Stimulated activated CD8-positive, alpha-beta memory T cell treated with anti-CD3 and anti-CD28 coated beads, Interleukin-15, amount 100 ng/mL, for 48 hours (primary cell): ENCODE data around the gene PGM5.
"Not testable (repeated sequence)": the region's sequence is repeated elsewhere in the genome, so short reads cannot be mapped to it uniquely, and the experiment has no call there.

Experiments used
- DNase-seq, 2 donors: peaks; one replicate each; pipeline ENCODE4 v3.0.0-alpha.2; 2020; ENCODE audit warnings: low read depth in 2 of 2

The PGM5 gene

GRCh38 chr9:68356380-68357118, at the start of gene PGM5:
TSS of gene PGM5 (plus strand) at chr9:68356611. CDS start at chr9:68357128, 517 bp downstream.
- DNase-seq, result not testable (repeated sequence)

GRCh38 chr9:68307127-68307526, 49.3 kb upstream of the PGM5 start:
- DNase-seq, result not testable (repeated sequence)

- DNase-seq, result not testable (repeated sequence)
Measured at GRCh38 chr9:68307654-68308053, 48.8 kb upstream of the PGM5 start.

GRCh38 chr9:68311208-68311607, 45.2 kb upstream of the PGM5 start:
- not testable (repeated sequence) for DNase-seq

GRCh38 chr9:68318209-68318608, 38.2 kb upstream of the PGM5 start:
- not testable (repeated sequence) for DNase-seq

DNA sequence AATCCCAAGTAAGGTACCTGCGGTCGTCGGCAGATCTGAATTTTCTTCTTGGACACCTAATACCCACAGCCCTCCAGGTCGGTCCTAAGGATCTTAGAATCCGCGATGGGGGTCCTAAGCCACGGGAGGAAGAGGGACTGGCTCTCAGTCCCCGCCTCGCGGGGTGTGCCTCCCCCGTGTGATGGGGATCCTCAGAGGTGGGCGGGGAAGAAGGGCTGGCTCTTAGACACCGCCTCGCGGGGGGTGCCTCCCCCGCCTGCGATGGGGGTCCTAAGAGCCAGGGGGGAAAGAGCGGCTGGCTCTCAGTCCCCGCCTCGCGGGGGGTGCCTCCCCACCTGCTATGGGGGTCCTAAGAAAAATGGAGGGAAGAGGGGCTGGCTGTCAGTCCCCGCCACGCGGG, 32.7 kb upstream of the PGM5 start:
- DNase-seq, result not testable (repeated sequence)

DNA sequence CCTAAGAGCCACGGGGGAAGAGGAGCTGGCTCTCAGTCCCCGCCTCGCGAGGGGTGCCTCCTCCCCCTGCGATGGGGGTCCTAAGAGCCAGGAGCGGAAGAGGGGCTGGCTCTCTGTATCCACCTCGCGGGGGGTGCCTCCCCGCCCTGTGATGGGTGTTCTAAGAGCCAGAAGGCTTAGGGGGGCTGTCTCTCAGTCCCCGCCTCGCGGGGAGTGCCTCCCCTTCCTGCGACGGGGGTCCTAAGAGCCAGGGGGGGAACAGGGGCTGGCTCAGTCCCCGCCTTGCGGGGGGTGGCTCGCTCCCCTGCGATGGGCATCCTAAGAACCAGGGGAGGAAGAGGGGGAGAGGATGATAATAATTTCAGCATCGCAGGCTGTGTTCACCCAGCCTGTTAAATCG, 31.9 kb upstream of the PGM5 start:
- DNase-seq, result not testable (repeated sequence)

- not testable (repeated sequence) for DNase-seq
Measured at GRCh38 chr9:68329106-68329505, 27.3 kb upstream of the PGM5 start.

- not testable (repeated sequence) for DNase-seq
Measured at GRCh38 chr9:68330531-68331173, 25.8 kb upstream of the PGM5 start.

GRCh38 chr9:68332122-68332521, 24.3 kb upstream of the PGM5 start:
- DNase-seq, result not testable (repeated sequence)

- DNase-seq, result not testable (repeated sequence)
Measured at GRCh38 chr9:68335935-68336334, 20.5 kb upstream of the PGM5 start.

DNA sequence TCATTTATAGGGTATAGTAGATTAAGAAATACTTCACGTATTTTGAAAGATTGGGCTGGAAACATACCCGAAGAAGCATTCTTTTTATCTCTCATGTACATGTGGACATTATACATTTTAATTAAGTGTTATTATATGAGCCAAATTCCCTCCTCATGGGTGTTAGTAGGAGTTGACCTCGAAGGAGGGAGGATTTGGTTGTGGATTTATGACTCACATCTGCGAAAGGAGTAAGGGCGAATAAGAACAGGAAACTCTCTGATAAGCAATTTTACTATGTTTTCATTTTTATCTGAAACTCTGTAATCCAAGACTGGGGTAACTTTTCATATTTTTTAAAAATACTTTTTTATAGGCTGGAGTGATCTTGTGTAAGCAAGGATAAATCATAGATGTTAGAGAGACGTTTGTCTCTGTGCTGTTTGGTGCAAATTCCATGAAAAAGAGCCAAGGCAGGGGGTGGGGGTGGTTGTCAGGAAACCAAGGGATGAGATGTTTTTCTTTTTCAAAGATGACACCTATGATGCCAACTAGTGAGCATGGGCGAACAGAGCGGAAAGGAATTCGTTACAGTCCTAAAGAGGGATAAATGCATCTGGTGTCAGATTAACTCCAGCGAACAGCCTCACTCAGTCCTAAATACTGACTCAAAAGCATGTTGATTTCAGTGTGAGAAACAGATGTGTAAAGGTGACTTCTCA, 19.6 kb upstream of the PGM5 start:
- DNase-seq, result not testable (repeated sequence)

DNA sequence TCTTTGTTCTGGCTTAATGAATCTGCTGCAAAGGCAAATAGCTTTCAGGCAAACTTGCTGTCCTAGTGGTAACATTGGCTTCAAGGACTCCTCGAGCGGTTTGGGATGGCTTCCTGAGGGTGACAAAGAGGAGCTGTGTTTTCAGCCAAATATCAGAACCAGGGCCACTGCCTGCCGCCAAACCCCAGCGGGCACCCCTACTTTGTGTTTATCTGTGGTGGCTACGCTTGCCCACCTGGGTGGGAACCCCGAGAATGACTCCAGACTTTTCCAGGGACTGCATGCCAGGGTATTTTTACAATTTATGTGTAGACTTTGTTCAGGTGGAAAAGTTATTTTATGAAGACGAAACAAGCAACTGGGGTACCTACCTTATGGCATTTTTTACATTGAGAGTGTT, 18.4 kb upstream of the PGM5 start:
- DNase-seq, result not testable (repeated sequence)

GRCh38 chr9:68342265-68343025, 14.0 kb upstream of the PGM5 start:
- DNase-seq, result not testable (repeated sequence)

- DNase-seq, result not testable (repeated sequence)
Measured at GRCh38 chr9:68343242-68343641, 13.2 kb upstream of the PGM5 start.

DNA sequence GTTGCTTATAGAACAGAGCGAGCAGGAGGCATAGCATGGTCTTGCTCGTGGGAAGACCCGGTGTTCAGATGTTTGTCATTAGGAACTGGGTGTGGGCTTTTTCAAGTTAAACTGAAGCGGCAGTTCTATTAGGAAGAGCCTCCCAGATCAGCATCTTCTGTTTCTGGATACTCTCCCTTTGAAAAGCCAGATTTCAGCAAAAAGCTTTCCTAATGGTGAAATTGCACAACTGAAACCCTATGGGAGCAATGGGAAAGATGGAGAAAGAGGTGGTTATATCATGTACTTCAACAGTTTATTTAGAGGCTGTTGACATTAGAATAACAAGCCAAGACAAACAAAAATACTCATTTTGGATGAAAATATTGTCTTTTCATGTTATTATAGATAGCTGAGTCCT, 12.4 kb upstream of the PGM5 start:
- DNase-seq, result not testable (repeated sequence)

DNA sequence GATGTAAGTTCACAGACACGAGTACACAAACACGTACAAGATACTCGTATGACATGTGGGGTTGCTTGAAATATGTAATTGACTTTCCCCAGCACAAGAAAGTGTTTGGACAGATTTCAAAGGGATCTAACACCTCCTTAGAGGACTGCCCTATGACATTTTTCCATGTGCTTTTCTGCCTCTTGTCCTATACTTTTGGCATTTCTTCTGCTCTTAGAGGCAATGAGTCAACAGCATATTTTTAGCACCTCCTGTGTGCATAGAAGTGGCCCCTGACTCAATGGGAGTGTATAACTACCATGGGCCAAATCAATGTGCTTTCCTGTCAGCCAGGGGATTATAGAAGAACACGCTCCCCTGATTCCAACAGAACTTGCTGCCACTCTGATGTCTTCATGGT, 4.7 kb upstream of the PGM5 start:
- not testable (repeated sequence) for DNase-seq

DNA sequence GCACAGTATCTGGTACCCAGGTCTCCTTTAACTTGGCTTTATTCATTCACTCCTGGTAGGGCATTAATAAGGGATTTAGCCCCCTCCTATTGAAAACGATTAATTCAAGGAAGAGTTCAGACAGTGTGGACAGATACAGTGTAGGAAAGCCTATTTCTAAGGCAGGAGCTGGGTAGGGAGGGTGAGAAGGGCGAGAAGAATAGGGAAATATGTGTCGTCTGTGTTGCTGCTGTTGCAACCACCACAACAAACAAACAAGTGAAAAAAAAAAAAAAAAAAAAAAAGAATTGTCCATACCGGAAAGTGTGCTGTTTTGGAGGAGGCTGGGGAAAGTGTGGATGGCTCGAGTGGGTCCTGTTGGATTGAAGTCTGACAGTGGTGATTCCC, 425 bp upstream of the PGM5 start:
- not testable (repeated sequence) for DNase-seq

GRCh38 chr9:68357119-68357714, 806 bp downstream of the PGM5 start:
- DNase-seq, result not testable (repeated sequence)

DNA sequence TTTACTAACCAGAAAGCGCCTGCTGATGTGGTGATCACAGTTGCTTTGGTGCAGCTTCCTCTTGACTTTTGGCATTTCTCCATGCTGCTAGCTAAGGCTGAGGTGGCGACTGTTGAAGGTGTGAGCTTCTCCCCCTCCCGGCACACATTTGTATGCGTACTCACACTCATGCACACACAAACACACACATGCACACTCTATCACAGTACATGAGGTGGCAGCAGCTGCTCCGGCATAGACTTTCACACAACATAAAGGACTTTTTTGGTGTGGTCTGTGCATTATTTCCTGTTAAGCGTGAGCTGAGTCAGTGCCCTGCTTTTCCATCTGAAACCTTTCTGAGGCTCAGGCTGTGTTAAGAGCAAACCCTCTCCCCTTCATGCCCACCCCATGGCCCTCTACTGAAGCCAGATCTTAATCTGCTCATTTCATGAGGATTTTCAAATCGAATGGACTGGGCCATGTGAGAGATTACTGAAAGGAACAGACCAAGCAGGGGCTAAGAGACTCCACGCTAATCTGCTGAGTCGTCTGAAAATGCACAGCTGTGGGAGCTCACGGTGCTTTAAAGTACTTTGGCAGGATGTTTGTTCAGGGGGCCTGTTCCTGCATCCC, 10.6 kb downstream of the PGM5 start:
- not testable (repeated sequence) for DNase-seq

GRCh38 chr9:68375789-68376188, 19.4 kb downstream of the PGM5 start:
- not testable (repeated sequence) for DNase-seq
